Neural progenitor cell (in vitro differentiated cells): ENCODE measurements around the gene CCZ1.
"Not testable (repeated sequence)": the region's sequence is repeated elsewhere in the genome, so short reads cannot be mapped to it uniquely, and the experiment has no call there.

Experiments
- CTCF ChIP-seq: fragments of 200-600 bp; sonication (generic); IDR thresholded peaks from 2 replicates; pipeline ENCODE4 v1.5.1; 2017; ENCODE audit warnings: antibody characterized with exemption, mild to moderate bottlenecking
- EZH2phosphoT487 ChIP-seq: fragments of 200-600 bp; sonication (generic); IDR thresholded peaks from 2 replicates; pipeline ENCODE4 v1.6.1; 2017; ENCODE audit warnings: antibody characterized with exemption

- TF ChIP-seq CTCF, EZH2phosphoT487: not testable (repeated sequence)
Observed at GRCh38 chr7:5858494-5858893, 40.0 kb upstream of the CCZ1 start.
